ENCODE data around the gene LIN9.
A peak's percentile ranks its signal among the peaks of the same experiment; 100 is the strongest.
"Not testable (repeated sequence)": the region's sequence is repeated elsewhere in the genome, so short reads cannot be mapped to it uniquely, and the experiment has no call there.

LIN9 gene, protein sequence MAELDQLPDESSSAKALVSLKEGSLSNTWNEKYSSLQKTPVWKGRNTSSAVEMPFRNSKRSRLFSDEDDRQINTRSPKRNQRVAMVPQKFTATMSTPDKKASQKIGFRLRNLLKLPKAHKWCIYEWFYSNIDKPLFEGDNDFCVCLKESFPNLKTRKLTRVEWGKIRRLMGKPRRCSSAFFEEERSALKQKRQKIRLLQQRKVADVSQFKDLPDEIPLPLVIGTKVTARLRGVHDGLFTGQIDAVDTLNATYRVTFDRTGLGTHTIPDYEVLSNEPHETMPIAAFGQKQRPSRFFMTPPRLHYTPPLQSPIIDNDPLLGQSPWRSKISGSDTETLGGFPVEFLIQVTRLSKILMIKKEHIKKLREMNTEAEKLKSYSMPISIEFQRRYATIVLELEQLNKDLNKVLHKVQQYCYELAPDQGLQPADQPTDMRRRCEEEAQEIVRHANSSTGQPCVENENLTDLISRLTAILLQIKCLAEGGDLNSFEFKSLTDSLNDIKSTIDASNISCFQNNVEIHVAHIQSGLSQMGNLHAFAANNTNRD

DNA sequence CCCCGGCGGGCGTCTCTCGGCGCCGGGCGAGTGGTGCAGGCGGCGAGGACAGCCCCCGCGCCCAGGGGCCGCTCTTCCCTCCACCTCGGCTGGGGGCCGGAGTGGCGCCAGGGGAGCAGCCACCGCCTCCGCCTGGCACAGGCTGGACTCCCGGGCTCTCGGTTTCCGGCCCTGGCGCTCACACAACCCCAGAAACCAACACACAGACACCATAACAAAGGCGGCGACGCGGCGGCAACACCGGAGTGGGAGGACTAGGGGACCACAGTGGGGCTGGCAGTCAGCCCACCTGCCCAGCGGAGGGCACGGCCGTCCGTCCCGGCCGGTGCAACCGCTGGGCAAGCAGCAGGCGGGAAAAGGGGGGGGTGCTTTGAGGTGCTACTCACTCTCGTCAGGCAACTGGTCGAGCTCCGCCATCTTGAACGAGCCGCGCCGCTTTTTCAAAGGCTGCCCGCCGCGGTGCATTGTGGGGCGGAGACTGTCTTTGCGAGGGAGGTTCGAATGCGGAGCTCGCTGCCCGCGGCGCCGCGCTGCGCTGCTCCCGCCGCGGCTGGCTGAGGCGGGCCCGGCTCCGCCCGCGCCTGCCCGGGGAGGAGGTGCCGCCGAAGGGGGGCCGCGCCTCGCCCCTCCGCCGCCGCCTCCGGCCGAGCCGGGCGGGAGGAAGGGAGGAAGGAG lies at the start of gene LIN9:
LIN9 (minus strand) TSS at position 442 of the 675 bp plus-strand sequence; CDS start at position 417, 25 bp downstream.
- DNase-seq, result peak; percentile 94

DNA sequence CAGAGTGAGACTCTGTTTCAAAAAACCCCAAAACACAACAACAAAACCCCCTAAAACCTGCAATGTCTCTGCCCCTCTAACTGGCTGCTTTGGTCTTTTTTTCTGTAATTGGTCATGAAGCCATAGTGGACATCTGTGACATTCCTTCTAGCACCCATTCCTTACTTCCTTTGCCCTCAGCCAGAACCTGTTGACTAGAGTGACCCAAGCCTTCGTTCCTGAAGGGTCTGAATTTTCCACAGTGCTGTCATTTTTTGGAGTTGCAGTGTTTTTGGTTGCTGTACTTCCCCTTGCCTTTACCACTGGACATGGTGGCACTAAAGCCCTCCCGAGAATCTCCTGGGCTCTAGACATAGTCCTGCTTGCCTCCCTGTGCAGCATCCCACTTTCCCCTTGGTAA lies 48.5 kb upstream of the LIN9 start:
- no peak for DNase-seq

DNA sequence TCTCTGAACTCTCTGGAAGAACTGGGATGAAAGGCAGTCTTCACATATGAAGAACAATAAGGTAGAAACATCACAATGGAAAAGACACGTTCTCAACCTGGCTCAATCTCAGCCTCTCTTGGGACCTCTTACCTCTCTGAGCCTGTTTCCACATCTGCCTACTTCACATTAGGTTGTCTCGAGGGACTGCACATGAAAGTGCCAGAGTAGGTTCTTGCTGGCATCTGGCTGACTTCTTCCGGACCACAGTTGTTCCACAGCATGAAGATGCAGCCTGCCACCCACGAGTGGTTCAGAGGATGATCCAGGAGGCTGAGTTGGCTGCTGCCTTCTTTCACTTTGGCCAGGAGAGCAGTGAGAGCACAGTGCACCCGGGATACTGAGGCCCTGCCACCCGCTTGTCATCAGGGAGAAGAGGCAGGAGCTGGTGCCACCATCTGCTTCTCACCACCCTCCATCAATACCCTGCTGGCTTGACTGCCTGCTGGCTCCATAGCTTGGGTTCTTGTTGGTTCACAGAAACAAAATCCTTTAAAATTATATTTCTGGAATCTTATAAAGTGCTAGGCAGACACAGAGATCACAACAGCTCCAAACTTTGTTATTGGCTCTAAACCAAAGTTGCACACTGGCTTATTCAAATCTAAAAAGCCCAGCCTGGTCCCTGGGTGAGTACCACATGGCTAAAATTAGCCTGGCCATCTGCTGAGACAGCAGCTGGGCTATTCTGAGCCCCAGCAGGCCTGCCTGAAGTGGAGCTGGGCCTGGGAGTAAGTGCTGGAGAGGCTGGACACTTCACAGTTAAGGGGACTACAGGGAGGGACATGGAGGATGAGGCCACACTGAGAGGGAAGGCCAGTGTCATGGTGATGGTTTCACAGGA lies 46.9 kb upstream of the LIN9 start:
- DNase-seq, result peak; percentile 64

DNA sequence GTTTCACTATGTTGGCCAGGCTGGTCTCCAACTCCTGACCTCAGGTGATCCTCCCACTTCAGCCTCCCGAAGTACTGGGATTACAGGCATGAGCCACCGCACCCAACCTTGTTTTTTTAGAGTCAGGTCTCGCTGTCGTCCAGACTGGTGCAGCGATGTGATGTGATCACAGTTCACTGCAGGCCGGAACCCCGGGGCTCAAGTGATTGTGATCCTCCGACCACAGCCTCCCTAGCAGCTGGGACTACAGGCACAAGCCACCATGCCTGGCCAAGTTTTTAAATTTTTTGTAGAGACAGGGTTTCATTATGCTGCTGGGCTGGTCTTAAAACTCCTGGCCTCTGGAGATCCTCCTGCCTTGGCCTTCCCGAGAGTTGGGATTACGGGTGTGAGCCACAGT lies 46.1 kb upstream of the LIN9 start:
- DNase-seq, result no peak

DNA sequence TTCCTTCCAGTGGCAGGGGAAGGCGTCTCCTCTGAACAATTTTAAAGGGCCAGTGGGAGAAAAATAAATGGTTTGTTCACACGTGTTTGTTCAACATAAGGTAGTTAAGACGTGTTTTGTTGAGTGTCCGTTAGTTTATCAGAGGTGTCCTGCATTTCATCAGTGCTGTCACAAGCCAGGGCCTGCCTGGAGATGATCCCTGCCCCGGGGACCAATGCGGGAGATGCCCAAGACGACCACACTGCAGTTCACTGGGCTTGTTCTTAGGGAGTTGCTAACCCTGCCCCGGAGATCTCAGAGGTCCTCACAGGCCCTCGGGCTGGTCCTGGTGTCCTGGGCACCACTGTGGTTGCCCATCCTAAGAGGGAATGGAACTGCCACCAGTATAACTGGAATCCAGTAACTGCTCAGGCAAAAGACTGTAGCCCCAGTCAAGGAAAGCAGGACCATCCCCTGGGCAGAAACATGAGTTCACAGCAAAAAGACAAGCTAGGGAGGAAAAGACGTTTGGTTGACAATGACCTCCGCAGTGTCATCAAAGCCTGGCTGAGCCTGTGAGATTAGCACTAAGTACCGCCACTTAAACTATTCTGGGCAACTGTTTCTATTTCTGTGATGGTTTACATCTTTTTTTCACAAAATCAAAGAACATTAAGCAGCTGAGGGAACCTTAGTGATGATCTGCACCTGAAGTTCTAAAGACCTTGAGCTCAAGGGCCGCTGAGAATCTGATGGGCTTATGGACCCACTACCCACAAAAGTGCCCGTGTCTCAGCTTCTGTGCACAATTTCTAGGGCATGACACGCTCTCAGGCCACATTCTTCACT lies 44.9 kb upstream of the LIN9 start:
- DNase-seq, result no peak

DNA sequence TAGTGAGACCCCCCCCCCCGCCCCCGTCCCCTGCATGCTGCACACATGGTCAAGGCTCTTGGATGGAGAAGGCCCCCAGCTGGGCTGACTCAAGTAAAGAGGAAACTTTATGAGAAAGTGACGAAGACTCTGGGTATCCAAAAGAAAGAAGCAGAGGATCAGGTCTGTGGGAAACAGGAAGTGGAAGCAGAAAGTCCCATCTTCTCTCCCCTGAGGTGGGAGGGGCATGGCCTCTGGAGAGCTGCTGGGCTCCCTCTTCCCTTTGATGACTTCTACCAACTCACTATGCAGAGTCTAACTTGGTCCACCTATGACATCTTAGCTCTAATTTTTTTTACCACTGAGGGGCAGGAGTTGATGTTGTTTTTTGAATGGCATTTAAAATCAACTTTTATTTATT lies 42.7 kb upstream of the LIN9 start:
- no peak for DNase-seq

DNA sequence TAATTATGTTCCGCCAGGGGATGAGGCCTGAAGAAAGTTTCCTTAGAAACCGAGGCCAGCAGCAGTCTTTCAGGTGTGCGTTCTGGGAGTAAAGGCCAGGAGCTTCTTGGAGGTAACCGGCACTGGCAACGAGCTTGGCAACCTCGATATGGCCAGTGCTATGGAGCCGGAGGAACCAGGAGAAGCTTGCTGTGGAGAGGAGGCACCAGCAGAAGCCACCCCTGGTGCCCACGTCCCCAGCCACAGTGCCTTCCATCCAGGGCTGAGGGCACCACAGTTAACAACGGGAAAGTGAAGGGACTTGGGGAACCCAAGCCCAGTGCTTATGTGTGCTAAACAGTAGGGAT lies 41.5 kb upstream of the LIN9 start:
- no peak for DNase-seq

DNA sequence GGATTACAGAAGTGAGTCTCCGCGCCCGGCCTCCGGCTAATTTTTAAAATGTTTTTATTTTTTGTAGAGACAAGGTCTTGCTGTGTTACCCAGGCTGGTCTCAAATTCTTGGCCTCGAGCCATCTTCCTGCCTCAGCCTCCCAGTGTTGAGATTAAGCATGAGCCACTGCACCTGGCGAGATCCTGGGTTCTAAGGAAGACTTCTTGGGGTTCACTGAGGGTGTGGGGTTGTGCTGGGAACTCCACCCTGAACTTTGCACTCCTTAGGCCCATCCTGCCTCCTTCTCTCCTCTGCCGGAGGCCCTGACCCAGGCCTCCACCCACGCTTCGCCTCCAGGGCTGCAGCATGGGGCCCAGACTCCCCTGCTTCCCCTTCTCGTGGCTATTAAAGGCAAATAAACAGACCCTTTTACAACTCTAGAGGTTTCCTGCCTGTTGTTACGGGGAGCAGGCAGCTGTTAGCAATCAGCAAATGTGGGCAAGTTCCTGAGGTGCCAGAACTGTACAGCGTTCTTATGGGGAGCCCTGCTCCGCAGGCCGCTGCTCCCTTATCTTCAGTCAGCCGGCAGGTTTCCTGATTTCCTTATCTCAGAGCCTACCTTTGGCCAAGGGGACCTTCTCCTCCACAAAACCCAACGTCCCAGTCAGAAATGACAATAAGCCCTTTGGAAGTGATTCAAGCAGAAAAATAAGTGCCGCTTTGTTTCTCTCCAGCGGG lies 41.0 kb upstream of the LIN9 start:
- DNase-seq, result no peak

DNA sequence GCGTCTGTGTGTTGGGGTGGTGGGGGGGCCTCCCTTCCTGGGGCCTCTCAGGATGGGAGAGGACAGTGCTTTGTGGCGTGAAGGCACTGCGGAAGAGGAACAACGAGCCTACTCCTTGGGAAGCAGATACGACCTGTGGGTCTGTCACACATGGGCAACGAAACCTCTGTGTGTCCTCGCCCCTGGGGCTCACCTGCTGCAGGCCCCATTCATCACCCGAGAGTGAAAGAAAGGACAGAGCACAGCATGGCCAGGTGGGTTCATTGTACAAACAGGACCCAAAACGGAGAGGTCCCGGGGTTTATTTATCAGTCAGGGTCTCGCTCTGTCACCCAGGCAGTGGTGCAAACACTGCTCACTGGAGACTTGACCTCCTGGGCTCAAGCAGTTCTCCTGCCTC lies 40.1 kb upstream of the LIN9 start:
- no peak for DNase-seq

DNA sequence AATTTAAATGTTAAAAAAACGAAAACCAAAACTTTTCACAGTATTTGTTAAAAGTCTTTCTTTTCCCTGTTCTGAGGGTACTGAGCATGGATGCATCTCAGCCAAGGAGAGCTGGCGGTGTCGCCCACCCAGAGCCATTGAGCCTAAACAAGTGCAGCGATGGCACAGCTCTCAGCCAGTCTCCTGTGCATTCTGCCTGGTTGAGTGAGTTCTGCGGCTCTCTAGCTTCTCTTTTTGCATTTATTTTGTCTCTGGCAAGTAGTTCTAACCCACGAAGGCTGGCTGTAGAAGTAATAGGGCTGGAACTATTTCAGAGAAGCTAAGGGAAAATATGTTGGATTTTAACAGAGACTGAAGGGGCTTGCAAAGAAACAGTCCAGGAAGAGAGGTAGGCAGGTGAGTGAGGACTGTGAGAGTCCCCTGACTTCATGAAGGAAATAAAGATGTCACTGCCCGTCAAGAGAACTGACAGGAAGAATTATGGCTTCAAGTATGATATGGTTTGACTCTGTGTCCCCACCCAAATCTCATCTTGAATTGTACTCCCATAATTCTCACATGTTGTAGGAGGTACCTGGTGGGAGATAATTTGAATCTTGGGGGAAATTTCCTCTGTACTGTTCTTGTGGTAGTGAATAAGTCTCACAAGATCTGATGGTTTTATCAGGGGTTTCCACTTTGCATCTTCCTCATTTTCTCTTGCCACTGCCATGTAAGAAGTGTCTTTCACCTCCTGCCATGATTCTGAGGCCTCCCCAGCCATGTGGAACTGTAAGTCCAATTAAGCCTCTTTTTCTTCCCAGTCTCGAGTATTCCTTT lies 35.7 kb upstream of the LIN9 start:
- no peak for DNase-seq

DNA sequence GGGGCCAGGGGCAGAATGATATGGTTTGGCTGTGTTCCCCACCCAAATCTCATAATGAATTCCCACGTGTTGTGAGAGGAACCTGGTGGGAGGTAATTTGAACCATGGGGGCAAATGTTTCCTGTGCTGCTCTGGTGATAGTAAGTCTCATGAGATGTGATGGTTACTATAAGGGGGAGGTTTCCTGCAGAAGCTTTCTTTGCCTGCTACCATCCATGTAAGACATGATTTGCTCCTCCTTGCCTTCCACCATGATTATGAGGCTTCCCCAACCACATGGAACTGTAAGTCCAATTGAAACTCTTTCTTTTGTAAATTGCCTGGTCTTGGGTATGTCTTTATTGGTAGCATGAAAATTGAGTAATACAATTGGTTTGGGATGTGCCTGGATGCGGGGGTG lies 33.7 kb upstream of the LIN9 start:
- DNase-seq, result no peak

DNA sequence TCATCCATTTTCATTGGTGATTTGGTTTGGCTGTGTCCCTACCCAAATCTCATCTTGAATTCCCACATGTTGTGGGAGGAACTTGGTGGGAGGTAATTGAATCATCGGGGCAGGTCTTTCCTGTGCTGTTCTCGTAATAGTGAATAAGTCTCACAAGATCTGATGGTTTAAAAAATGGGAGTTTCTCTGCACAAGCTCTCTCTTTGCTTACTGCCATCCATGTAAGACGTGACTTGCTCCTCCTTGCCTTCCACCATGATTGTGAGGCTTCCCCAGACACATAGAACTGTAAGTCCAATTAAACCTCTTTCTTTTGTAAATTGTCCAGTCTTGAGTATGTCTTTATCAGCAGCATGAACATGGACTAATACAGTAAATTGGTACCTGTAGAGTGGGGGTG lies 31.1 kb upstream of the LIN9 start:
- not testable (repeated sequence) for DNase-seq

DNA sequence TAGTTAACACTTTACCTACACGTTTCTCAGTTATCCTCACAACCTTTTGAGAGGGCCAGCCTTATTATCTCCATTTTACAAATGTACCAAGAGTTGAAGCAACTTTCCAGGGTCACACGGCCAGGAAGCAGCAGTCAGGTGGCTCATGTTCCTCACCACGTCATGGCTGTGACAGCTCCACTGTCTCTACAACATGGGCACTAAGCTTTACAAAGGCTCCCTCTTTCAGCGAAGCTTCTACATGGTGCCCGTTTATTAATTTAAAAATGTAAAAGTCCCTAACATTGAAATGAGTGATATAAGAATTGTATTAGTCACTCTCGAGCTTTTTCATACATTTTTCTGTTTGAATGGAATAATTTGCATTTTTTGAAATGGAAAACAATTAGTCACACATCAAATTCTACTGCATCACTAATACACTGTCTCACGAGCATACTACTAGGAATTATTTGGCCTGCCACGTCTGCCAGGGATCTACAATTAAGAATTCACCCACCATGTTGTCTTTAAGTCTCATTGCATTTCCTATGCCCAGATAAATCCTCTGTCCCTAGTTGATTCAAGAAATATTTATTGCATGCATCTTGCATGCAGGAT lies 28.4 kb upstream of the LIN9 start:
- no peak for DNase-seq

DNA sequence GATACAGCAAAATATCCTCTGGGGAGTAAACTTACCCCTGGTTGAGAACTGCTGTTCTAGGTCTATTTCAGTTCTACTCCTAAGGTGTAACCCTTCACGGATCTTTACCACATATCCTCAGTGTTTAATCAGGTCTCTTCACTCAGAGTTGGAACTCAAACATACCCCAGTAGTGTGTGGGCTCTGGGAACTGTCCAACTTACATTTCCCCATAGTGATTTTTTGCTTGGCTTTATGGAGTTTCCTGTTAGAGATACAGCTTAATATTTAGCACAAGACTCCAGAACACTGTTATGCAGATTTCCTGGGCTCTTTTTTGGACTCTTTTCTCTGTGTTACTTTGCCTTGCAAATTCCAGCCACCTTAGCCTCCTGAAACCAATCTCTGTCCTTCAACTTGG lies 26.7 kb upstream of the LIN9 start:
- DNase-seq, result no peak

DNA sequence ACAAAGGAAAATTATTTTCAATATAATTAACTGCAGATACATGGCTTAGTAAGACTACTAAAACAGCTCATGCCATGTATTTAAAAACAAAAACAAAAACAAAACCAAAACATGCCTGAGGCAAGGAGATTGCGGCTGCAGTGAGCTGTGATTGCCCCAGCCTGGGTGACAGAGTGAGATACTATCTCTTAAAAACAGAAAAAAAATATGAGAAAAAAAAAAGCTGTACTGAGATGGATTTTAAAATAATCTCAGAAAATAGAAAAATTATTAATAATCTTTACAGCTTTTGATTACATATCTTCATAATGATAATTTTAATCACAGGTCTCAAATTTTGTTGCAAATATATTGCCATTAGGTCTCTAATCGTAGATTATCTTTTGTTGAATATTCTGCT lies 24.0 kb upstream of the LIN9 start:
- DNase-seq, result no peak

DNA sequence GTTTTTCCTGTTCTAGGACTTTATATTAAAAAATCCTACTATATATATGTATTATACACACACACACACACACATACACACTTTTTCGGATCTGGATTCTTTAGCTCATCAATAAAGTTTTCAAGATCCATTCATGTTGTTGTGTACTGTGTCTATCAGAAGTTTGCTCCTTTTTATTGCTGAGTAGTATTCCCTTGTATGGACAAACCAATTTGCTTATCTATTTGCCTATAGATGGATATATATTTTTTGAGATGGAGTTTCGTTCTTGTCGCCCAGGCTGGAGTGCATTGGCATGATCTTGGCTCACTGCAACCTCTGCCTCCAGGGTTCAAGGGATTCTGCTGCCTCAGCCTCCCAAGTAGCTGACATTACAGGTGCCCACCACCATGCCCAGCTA lies 20.3 kb upstream of the LIN9 start:
- no peak for DNase-seq

DNA sequence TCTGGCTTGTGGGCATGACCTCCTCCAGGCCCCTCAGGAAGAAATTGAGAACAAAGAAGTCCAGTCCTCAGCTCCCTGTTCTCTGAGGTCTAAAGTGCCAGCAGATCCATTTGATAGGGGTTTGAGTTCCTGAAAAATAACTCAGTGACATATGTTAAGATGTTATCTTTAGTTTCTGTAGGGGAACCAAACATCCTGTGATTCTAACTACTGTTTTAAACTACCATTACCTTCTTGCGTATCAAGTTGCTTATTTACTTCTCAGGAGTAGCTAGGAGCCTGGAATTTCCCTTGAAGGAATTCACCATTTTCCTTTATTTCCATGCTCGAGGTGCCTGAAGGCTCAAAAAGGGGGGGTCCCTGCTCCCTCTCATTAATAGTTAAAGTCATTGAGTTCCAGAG lies 18.8 kb upstream of the LIN9 start:
- DNase-seq, result no peak

DNA sequence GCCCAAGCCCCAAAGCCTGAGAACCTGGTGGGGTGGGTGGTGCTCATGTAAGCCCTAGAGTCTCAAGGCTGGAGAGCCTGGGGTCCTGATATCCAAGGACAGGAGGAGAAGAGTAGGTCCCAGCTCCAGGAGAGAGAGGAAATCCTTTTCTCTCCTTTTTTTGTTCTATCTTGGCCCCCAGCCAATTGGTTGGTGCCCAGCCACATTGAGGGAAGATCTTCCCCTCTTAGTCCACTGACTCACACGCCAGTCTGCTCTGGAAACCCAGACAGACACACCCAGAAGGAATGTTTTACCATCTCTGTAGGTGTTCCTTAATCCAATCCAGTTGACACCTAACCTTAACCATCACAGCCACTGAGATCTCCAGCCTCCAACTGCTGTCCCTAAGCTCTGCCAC lies 16.2 kb upstream of the LIN9 start:
- no peak for DNase-seq

DNA sequence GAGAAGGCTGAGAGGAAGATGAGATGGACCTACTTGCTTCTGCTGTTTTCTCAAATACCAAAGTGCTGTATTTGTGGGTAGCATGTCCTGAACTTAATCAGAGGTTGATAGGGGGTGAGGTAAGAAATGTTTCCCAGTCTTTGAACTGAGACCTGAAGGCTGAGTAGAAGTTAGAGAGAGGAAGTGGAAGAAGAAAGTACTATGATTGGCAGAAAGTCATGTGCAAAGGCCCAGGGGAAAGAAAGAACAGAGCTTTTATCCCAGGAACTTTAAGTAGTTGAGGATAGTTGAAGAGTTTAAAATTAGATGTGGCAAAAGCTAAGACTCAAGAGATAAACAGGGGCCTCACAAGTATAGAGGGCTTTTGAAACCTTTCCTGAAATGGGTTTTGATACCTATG lies 15.5 kb upstream of the LIN9 start:
- no peak for DNase-seq

DNA sequence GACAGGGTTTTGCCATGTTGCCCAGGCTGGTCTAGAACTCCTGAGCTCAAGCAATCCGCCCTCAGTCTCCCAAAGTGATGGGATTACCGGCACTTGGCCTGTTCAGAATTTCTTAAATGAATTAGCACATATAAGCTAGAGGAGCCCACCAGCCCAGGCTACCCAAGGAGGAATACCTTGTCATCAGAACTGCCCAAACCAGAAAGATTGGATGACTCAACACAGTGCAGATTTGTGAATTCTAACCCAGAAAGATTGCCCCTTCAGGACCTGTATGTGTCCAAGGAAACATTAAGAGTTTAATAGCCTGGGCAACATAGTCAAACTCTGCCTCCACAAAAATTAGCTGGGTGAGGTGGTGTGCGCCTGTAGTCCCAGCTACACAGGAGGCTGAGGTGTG lies 14.0 kb upstream of the LIN9 start:
- no peak for DNase-seq

Data from left hindlimb (tissue), 1 donor.